Astrocyte of the cerebellum (primary cell): Measurements from ENCODE around the gene GRIA1.

Experiments
- DNase-seq: peaks from one replicate; pipeline ENCODE4 v3.0.0-alpha.2; 2011; ENCODE audit warnings: low read depth
- H3K4me3 ChIP-seq: 2 replicates; pipeline ENCODE4 v1.5.1; 2011; ENCODE audit warnings: mild to moderate bottlenecking, low read depth, low read length, moderate library complexity
- in situ Hi-C: cut with HindIII; loops from 2 replicates; pipeline ENCODE4 v1.10.0; 2017; ENCODE audit warnings: low sequenced_read_pairs
- TF ChIP-seq, protein P1 (sequence below): IDR thresholded peaks from 2 replicates; pipeline ENCODE4 v1.5.1; 2012; ENCODE audit warnings: low read length, low read depth, moderate library complexity, mild to moderate bottlenecking; ENCODE audit errors: missing control alignments

The GRIA1 gene

DNA sequence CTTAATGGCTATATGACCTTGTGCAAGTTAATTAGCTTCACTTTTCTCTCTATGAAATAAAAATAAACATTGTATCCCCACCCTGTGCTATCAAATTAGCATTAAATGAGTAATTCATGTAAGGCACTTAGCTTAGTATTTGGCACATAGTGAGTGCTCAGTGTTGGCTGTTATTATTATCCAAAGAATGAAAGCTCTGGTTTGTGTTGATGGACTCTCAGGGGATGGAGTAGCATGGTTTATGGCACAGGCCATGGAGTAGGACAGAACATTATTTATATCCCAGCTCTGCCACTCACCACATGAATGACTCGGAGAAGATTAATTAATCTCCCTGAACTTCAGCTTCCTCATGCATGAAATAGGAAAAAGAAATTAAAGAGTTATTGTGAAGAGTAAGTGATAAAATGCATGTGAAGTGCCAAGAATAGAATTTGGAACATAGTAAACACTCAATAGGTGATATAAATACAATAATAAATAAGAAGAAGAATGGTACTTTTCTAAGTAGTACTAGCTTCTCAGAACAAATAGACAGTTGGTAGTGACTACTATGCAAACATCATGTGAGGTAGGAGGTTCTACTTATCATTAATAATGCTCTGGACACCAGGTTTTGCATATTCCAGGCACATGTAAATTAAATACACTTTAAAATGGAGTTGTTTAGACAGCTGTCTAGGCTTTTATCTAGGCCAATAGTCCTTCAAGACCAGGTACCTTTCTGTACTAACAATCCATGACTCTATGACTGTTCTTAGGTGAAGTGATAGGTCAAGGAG, 146.4 kb downstream of the GRIA1 start:
- in situ Hi-C loops = no loop called here
- no peak overlapping the region for H3K4me3 ChIP-seq
- no peak for DNase-seq
- TF ChIP-seq, protein P1, sequence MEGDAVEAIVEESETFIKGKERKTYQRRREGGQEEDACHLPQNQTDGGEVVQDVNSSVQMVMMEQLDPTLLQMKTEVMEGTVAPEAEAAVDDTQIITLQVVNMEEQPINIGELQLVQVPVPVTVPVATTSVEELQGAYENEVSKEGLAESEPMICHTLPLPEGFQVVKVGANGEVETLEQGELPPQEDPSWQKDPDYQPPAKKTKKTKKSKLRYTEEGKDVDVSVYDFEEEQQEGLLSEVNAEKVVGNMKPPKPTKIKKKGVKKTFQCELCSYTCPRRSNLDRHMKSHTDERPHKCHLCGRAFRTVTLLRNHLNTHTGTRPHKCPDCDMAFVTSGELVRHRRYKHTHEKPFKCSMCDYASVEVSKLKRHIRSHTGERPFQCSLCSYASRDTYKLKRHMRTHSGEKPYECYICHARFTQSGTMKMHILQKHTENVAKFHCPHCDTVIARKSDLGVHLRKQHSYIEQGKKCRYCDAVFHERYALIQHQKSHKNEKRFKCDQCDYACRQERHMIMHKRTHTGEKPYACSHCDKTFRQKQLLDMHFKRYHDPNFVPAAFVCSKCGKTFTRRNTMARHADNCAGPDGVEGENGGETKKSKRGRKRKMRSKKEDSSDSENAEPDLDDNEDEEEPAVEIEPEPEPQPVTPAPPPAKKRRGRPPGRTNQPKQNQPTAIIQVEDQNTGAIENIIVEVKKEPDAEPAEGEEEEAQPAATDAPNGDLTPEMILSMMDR = no peak

DNA sequence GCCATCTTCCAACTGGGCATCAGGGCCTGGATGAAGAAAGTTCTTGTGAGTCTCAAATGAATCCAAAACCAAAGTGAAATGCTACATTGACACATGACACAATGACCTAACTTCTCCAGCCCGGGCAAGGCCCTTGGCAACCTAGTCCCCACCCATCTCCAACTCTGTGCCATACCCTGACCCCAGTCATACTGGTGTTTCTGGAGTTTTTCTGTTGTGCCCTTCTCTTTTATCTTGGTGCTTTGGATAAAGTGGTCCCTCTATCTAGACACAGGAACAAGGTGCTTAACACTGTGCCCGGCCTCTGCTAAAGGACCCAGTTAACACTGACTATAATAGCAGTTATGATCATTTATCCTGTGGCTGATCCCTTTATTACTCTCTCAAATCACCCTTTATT, 149.8 kb downstream of the GRIA1 start:
- H3K4me3 ChIP-seq = no peak overlapping the region
- in situ Hi-C loops = no loop called here
- DNase-seq = no peak
- TF ChIP-seq, protein P1 = no peak

DNA sequence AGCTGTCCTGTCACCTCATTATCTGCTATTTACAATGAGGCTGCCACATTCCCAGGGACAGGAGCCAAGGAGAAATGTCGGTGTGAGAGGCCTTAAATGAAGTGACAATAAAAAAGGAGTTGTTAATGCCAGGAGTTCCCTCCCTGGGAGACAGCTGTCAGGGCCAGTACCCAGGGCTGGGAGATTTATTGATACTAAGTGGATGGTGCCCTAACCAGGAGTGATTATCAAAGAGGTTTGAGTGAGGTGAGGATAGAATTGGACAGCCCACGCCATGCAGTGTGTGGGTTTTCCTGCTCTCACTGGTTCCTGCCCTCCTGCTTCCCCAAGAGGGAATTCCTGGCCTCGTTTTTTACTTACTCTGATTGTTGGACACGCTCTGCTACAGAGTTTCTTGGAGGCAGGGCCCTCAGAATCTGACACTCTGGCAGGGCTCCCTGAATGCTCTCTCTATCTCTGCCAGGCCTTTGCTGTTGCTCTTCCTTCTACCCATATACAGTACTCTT, 150.8 kb downstream of the GRIA1 start:
- no peak overlapping the region for H3K4me3 ChIP-seq
- in situ Hi-C loops = no loop called here
- TF ChIP-seq, protein P1 = no peak
- no peak for DNase-seq

DNA sequence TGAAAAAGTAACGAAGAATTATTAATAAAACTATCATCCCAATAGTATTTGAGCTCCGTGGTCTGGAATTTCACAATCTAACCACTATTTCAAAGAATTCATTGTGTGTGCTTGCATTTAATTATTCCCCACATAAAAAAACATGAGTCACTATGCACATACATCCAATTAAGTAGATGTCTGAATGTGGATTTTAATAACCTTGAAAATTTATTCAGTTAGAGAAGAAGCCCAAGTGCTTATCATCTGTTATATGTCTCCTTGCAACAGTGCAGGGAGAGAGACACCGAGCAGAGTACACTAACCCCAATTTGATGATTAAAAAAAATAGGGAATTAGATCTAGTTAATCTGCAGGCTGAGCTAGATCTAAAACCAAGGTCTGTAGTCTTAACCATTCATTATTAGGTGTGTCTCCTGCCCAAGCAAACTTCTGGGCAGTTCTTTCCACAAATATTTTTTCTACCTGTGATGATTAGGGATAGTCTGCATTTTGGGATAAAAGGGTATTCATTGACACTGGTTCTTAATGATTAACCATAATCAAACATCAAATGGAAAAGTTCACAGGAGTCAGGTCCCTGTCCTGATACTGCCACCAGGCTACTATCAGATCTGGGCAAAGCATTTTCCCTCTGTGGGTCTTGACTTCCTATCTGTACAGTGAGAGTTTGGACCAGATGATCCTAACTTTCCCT, 164.2 kb downstream of the GRIA1 start:
- in situ Hi-C loops = no loop called here
- DNase-seq = peak; percentile 39
- TF ChIP-seq, protein P1 = no peak
- no peak overlapping the region for H3K4me3 ChIP-seq

DNA sequence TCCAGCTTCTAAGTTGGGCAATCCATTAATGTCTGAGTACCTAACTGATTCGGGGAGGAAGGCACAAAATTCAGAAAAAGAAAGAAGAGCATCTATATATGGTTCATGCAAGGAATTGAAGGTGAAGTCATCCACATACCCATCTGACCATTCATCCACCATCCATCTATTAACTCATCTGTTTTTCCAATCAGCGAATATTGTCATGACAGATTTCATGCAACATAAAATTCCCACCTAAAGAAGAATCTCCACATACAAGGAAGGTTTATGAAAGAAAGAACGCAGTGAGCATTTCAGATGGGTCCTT, 164.7 kb downstream of the GRIA1 start:
- DNase-seq = no peak
- TF ChIP-seq, protein P1 = no peak
- in situ Hi-C loops = no loop called here
- no peak overlapping the region for H3K4me3 ChIP-seq

DNA sequence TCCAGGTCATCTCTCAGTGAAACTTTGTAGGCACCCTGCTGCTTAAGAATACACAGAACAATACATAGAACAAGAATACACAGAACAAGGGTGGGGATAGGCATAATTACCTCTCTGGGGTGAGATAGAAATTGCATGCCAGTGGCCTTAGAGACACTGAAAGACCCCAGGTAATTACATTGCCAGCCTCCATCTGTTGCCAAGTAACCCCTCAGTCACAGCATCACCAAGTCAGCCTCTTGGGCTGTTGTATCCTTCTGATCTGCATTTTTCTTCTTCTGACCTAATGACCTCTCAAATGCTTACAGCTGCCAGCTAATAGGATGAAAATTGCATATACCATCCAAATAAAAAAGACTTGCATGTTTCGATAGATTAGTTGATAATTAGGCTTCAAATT, 167.7 kb downstream of the GRIA1 start:
- H3K4me3 ChIP-seq = no peak overlapping the region
- in situ Hi-C loops = no loop called here
- no peak for DNase-seq
- TF ChIP-seq, protein P1 = no peak
